NCI-H1694 (cell line): Measurements from ENCODE around the gene ANO8.
"Not testable (repeated sequence)": the region's sequence is repeated elsewhere in the genome, so short reads cannot be mapped to it uniquely, and the experiment has no call there.

ENCODE experiments used
- DNase-seq: peaks from one replicate; lab custom pipeline; 2025; lab: John Stamatoyannopoulos, UW

The ANO8 gene

GRCh38 chr19:17309965-17310461 is 24.6 kb downstream of the ANO8 start:
- no peak for DNase-seq

- DNase-seq: peak; percentile 96
These were observed 25.3 kb downstream of the ANO8 start, which contains the start of gene DDA1 for GRCh38 chr19:17309198-17309964. TSS of gene DDA1 (plus strand) at chr19:17309563. CDS start at chr19:17309655, 92 bp downstream.

DNA sequence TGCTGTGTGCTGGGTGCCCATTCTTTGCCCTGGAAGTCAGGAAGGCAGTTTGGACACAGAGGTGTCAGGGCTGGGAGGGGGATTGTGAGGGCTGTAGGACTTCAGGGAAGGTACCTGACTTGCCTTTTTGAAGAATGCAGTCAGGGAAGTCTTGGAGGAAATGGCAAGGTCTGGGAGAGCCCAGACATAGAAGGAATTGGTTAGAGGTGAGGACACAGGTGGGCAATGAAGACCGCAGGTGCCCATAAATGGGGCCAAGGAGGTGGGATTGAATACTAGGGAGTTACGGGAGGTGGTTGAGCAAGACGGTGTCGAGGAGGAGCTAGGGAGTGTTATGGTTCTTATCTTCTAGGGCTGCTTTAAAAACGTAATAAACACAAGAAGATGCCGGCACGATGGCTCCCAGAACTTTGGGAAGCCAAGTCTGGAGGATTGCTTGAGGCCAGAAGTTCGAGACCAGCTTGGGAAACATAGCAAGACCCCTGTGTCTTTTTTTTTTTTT is 26.7 kb downstream of the ANO8 start:
- no peak for DNase-seq

DNA sequence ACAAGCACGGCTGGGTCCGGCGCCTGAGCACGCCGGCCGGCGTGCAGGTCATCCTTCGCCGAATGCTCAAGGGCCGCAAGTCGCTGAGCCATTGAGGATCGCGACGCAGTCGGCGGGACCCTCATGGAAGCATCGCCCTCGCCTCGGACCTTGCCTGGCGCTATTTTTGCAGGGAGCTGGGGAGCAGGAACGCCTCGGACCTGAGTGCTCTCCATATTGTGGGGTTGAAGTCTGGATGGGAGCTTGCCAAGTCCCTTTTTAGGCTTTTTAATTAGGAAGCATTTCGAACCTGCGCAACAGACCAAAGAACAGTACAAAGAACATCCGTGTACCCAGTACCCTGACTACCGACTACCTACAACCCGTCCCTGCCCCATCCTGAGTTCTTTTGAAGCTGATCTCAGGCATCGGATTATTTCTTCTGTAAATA is 28.4 kb downstream of the ANO8 start:
- DNase-seq: no peak

GRCh38 chr19:17305517-17306284 is 29.0 kb downstream of the ANO8 start, which contains the start of gene MRPL34:
TSS of gene MRPL34 (plus strand) at chr19:17305872. CDS start at chr19:17305893, 21 bp downstream.
- peak; percentile 94 for DNase-seq

DNA sequence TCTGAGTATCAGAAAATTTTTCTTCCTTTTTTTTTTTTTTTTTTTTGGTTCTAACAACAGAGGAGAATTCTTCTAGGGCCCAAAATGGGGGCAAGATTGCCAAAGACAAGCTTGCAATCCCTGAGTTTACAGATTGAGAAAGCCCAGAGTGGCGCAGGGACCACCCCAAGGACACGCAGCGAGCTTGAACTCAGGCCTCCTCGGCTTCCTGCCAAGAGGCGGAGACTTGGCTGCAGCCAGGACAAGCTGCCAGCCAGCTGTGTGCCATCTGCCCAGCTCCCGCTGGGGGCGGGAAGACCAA is 29.5 kb downstream of the ANO8 start:
- no peak for DNase-seq

- no peak for DNase-seq
These were observed 30.1 kb downstream of the ANO8 start for GRCh38 chr19:17304386-17305215.

DNA sequence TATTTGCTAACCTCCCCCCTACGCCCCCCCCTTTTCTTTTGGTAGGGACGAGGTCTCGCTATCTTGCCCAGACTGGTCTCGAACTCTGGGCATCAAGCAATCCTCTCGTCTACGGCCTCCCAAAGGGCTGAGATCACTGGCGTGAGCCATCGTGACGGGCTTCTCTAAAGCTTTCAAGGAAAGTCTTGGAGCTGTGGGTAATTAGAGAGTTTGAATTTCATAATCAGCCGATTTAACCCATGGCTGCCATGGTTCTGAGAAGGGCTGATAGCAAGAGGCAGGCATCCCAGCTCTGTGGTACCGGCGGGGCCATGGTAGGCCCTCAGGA is 30.8 kb downstream of the ANO8 start:
- DNase-seq: no peak

DNA sequence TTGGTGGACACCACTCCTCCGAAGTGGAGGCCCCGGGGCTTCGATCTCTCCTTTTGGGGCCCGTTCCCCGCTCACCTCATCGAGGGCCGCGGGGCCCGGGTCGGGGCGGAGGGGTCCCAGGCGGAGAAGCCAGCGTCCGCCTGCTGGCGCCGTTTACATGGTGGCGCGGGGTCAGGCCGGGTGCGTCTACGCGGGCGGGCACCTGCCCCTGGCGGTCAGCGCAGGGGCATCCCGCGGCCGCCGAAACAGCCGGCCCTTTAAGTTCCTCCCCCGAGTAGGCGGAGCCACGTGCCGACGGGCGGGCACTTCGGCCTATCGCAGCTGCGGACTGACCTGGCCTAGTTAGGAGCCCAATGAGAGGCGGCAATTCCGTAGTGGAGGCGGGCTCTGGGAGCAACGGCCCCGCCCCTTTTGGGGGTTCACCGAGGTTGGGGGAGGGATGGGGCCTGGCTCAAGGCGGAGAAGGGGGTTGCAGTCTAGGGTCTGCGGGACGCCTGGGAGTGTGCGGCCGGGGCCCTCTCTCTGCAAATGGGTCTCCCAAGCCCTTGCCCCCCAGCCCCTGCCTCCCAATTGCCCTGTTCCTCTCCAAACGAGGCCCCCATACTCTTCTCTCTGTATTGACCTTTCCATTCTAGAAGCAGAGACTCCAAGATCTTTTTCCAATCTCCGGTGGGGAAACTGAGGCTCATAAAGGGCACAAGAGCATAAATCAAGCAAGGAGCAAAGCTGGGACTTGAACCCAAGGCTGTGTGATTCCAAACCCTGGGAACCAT is 31.3 kb downstream of the ANO8 start, which contains the start of gene ABHD8:
Gene ABHD8 (minus strand): TSS at position 259 of the 773 bp plus-strand sequence. CDS start 1,809 bp downstream, outside the sequence.
- DNase-seq: peak; percentile 73

- DNase-seq: no peak
These were observed 32.1 kb downstream of the ANO8 start for GRCh38 chr19:17302391-17303166.

- DNase-seq: no peak
These were observed 33.5 kb downstream of the ANO8 start for GRCh38 chr19:17300992-17301619.

DNA sequence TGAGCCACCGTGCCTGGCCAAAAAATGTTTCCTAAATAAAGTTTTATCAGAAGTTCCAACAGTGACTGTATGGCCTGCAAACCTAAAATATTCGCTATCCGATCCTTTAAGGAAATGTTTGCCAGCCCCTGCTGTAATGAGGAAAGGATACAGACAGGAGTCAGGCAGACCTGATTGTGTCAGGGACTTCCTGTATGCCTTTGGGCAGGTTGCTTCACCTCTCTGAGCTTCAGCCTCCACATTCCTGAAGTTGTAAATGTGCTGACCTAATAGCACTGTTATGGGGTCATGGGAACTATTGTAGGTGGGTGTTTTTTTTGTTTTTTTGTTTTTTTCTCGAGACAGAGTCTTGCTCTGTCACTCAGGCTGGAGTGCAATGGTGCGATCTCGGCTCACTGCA is 37.7 kb downstream of the ANO8 start:
- no peak for DNase-seq

DNA sequence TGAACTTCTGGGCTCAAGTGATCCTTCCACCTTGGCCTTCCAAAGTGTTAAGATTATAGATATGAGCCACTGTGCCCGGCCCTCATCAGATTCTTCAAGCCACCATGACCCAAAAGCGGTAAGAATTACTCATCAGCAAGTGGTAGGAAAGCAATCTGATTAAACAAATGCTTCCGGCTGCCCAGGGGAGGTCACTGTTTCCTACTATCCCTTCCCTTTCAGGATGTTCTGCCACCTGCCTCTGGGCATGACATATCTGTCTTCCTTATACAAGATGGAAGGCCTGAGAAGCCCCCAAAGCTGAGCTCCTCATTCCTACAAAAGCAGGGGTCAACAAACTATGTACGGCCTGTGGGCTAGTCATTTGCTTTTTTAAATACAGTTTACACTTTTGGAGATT is 38.4 kb downstream of the ANO8 start:
- no peak for DNase-seq

- not testable (repeated sequence) for DNase-seq
These were observed 39.1 kb downstream of the ANO8 start for GRCh38 chr19:17295551-17295950.

DNA sequence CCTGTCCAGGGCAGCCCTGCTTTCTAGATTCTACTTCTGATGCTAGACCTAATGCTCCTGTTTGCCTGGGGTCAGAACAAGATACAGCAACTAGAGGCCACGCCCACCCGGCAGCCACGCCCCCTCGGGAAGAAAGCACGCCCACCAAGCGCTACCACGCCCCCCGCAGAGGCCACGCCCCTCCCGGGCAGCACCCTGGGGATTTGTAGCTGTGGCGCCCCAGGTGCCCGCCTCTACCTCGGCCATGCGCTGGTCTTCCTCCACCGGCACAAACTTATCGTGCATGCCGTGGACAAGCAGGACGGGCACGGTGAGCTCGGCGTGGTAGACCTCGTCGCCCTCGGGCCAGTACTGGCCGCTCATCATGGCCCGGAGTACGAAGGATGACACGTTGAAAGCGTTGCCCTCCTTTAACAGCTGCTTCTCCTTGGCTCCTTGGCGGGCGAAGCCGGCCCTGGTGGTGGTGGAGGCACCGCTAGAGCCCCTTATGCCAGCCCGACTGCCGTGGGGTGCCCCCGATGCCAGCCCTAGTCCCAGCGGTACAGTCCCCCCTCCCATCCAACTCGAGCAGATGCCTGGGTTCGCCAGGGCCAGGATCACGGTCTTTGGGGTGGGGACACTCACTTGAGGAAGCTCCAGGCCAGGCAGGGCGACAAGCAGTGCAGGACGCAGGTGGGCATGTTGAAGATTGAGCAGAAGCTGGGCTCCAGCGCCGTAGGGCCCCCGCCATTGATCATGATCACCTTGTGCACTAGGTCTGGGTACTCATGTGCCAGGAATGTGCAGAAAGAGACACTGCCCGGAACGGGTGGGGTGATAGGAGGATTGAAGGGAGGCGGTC is 40.4 kb downstream of the ANO8 start:
- DNase-seq: no peak

GRCh38 chr19:17293605-17294004 is 41.0 kb downstream of the ANO8 start:
- no peak for DNase-seq

- peak; percentile 73 for DNase-seq
These were observed 42.2 kb downstream of the ANO8 start for GRCh38 chr19:17292301-17293074.

DNA sequence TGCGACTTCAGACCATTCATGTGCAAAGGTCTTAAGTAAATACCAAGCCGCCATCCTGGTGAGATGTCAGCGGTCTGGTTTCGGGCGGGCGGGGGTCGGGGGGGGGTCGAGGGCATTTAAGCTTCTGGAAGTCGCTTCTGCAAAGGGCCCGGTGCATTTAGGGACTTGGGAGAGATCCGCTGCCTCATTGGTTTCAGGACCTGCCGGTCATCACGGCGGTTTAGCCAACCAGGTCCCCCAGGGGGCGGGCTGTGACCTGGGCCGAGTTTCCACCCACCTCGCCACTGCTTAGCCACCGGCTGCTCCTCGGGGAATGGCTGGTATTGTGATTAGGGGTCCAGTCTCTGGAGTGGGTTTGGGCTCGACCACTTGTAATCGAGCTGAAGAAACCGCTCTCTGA is 45.2 kb downstream of the ANO8 start:
- DNase-seq: no peak
